CD14-positive monocyte (primary cell): ENCODE results near the gene PSMB1. TPM values are rescaled to one million over a fixed set of nuclear protein-coding genes. Genes with fewer than 3 reads are reported as not detected.

Source experiments
- DNase-seq, 3 donors: peaks; one replicate each; pipeline ENCODE4 v3.0.0-alpha.2; 2011 to 2022
- H2AFZ ChIP-seq: 2 replicates; pipeline ENCODE4 v1.6.0; 2012; ENCODE audit warnings: mild to moderate bottlenecking, low read depth, low read length, inconsistent platforms; ENCODE audit not compliant: insufficient read depth, poor library complexity, severe bottlenecking
- H3K27ac ChIP-seq, 2 donors: 1 replicate in 1 of 2; 2 replicates in 1 of 2; pipeline ENCODE4 v1.5.1; 2012 to 2013; ENCODE audit warnings: low read length in 2 of 2, control low read depth in 1 of 2, inconsistent platforms in 1 of 2, low read depth in 1 of 2, mild to moderate bottlenecking in 1 of 2
- H3K27me3 ChIP-seq, 2 donors: one replicate each; pipeline versions ENCODE4 v1.6.0 to v1.6.1; 2011 to 2013; ENCODE audit warnings: low read length in 2 of 2; ENCODE audit not compliant: control insufficient read depth in 2 of 2, insufficient read depth in 2 of 2
- H3K36me3 ChIP-seq, 2 donors: replicated peaks in 1 of 2; 1 replicate in 1 of 2; 2 replicates in 1 of 2; pipeline versions ENCODE4 v1.5.1 to v1.6.1; 2012 to 2013; ENCODE audit warnings: low read length in 2 of 2, control low read depth in 1 of 2, inconsistent platforms in 1 of 2, mild to moderate bottlenecking in 1 of 2; ENCODE audit not compliant: insufficient read depth in 2 of 2, control insufficient read depth in 1 of 2
- H3K4me1 ChIP-seq, 2 donors: 1 replicate in 1 of 2; 2 replicates in 1 of 2; pipeline versions ENCODE4 v1.5.1 to v1.6.1; 2012 to 2013; ENCODE audit warnings: low read length in 2 of 2, control low read depth in 1 of 2, inconsistent platforms in 1 of 2, mild to moderate bottlenecking in 1 of 2, moderate library complexity in 1 of 2; ENCODE audit not compliant: insufficient read depth in 2 of 2, control insufficient read depth in 1 of 2
- H3K4me2 ChIP-seq: replicated peaks from 2 replicates; pipeline ENCODE3; 2012; ENCODE audit warnings: low read length, moderate library complexity, mild to moderate bottlenecking; ENCODE audit not compliant: poor library complexity, severe bottlenecking; ENCODE audit errors: extremely low read depth
- H3K4me3 ChIP-seq, 3 experiments: fragments of 200-600 bp in 1 of 3; sonication (generic) in 1 of 3; replicated peaks in 1 of 3; 1 replicate in 2 of 3; 2 replicates in 1 of 3; pipeline ENCODE4 v1.5.1; 2011 to 2013; ENCODE audit warnings: low read length in 3 of 3, mild to moderate bottlenecking in 3 of 3, control low read depth in 2 of 3, low read depth in 2 of 3, inconsistent platforms in 1 of 3, moderate library complexity in 1 of 3
- H3K79me2 ChIP-seq: 2 replicates; pipeline ENCODE4 v1.6.0; 2012; ENCODE audit warnings: mild to moderate bottlenecking, control low read depth, inconsistent platforms, low read length, moderate library complexity; ENCODE audit not compliant: insufficient read depth
- H3K9ac ChIP-seq: 2 replicates; pipeline ENCODE4 v1.6.0; 2017; ENCODE audit warnings: low read length, mild to moderate bottlenecking; ENCODE audit not compliant: insufficient read depth, poor library complexity, severe bottlenecking
- H3K9me3 ChIP-seq, 2 donors: replicated peaks in 1 of 2; 1 replicate in 1 of 2; 2 replicates in 1 of 2; pipeline versions ENCODE4 v1.5.1 to v1.6.1; 2012 to 2013; ENCODE audit warnings: low read length in 2 of 2, control low read depth in 1 of 2; ENCODE audit not compliant: control insufficient read depth in 1 of 2, insufficient read depth in 1 of 2
- H4K20me1 ChIP-seq: 2 replicates; pipeline ENCODE4 v1.6.0; 2012; ENCODE audit warnings: mild to moderate bottlenecking, low read length, control low read depth, moderate library complexity; ENCODE audit not compliant: insufficient read depth
- H3K27ac Mint-ChIP-seq, 7 donors: one replicate each; pipeline ENCODE4 v1.8.0; 2020; ENCODE audit warnings: mild to moderate bottlenecking in 7 of 7, mixed read lengths in 7 of 7, moderate library complexity in 6 of 7, inconsistent platforms in 2 of 7
- H3K27me3 Mint-ChIP-seq, 3 donors: one replicate each; pipeline ENCODE4 v1.8.0; 2021 to 2022; ENCODE audit warnings: low read depth in 3 of 3, mild to moderate bottlenecking in 3 of 3, mixed read lengths in 3 of 3, moderate library complexity in 3 of 3, inconsistent platforms in 1 of 3
- H3K36me3 Mint-ChIP-seq, 2 donors: one replicate each; pipeline ENCODE4 v1.8.0; 2020; ENCODE audit warnings: mixed read lengths in 2 of 2, inconsistent platforms in 1 of 2, mild to moderate bottlenecking in 1 of 2
- H3K4me1 Mint-ChIP-seq: one replicate; pipeline ENCODE4 v1.8.0; 2020; ENCODE audit warnings: mild to moderate bottlenecking, mixed read lengths
- H3K4me3 Mint-ChIP-seq, 2 donors: one replicate each; pipeline ENCODE4 v1.8.0; 2020; ENCODE audit warnings: mild to moderate bottlenecking in 2 of 2, mixed read lengths in 2 of 2, moderate library complexity in 1 of 2
- H3K9me3 Mint-ChIP-seq, 7 donors: one replicate each; pipeline ENCODE4 v1.8.0; 2020 to 2022; ENCODE audit warnings: mixed read lengths in 7 of 7, mild to moderate bottlenecking in 6 of 7, moderate library complexity in 6 of 7, inconsistent platforms in 2 of 7
- WGBS: methylation state at CpG from one replicate; pipeline ENCODE4 v1.1.5; 2013; ENCODE audit warnings: missing lambda C conversion rate; ENCODE audit not compliant: insufficient coverage; 5-methylcytosine and 5-hydroxymethylcytosine counted together
- intact Hi-C, 2 donors: fragments of 100-400 bp; cut with micrococcal nuclease; formaldehyde crosslinking; loops; one replicate each; pipeline versions ENCODE4 v1.15.0 to v1.15.1; 2023
- polyA plus RNA-seq, 3 donors: library from polyadenylated mRNA; depleted of rRNA in 1 of 3; unstranded in 2 of 3; stranded (reverse) in 1 of 3; fragments of 300-500 nt in 2 of 3; fragments of >200 nt in 1 of 3; fragmentation: Illumina TruSeq in 2 of 3; gene quantifications; 1 replicate in 2 of 3; 2 replicates in 1 of 3; pipeline ENCODE4 v1.2.3, GENCODE V29; 2012 to 2021
- TF ChIP-seq, protein P1 (sequence below): fragments of 200-600 bp; IDR thresholded peaks from one replicate; pipeline ENCODE4 v1.8.0; 2022; ENCODE audit warnings: antibody characterized with exemption, mild to moderate bottlenecking

PSMB1 gene
- polyA plus RNA-seq, 3 donors = 172 to 647 (median 558) TPM

GRCh38 chr6:170523256-170524171 is 29.6 kb downstream of the PSMB1 start:
- Histone ChIP-seq H3K79me2 (no peaks in the 10 kb centered on the region), H3K9ac (no peak overlapping the region), H3K27me3 (no peaks in the 10 kb centered on the region), H3K4me2 (no peak overlapping the region), H3K4me3 (no peak overlapping the region), H2AFZ (no peak overlapping the region), H3K9me3 (no peaks in the 10 kb centered on the region), H3K36me3 (no peaks in the 10 kb centered on the region), H3K4me1 (no peaks in the 10 kb centered on the region), H3K27ac (no peak overlapping the region), H4K20me1 (no peaks in the 10 kb centered on the region)
- 40% methylated on average over 3 of the region's 9 CpGs for WGBS
- Mint-ChIP-seq H3K4me1 (no peaks in the 10 kb centered on the region), H3K36me3 (no peaks in the 10 kb centered on the region), H3K27ac (no peak overlapping the region), H3K27me3 (peaks cover 4 to 15% (median 5%) of the 10 kb centered on the region in 3 donors), H3K9me3 (no peaks in the 10 kb centered on the region), H3K4me3 (no peak overlapping the region)
- TF ChIP-seq, protein P1, sequence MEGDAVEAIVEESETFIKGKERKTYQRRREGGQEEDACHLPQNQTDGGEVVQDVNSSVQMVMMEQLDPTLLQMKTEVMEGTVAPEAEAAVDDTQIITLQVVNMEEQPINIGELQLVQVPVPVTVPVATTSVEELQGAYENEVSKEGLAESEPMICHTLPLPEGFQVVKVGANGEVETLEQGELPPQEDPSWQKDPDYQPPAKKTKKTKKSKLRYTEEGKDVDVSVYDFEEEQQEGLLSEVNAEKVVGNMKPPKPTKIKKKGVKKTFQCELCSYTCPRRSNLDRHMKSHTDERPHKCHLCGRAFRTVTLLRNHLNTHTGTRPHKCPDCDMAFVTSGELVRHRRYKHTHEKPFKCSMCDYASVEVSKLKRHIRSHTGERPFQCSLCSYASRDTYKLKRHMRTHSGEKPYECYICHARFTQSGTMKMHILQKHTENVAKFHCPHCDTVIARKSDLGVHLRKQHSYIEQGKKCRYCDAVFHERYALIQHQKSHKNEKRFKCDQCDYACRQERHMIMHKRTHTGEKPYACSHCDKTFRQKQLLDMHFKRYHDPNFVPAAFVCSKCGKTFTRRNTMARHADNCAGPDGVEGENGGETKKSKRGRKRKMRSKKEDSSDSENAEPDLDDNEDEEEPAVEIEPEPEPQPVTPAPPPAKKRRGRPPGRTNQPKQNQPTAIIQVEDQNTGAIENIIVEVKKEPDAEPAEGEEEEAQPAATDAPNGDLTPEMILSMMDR = no peak
- DNase-seq = no peak
- intact Hi-C loops = loop anchor here in 1 of 2 donors (10.0 kb wide), 2 partner anchors 1569 to 1629 kb away; no protein-coding TSS in a partner anchor

DNA sequence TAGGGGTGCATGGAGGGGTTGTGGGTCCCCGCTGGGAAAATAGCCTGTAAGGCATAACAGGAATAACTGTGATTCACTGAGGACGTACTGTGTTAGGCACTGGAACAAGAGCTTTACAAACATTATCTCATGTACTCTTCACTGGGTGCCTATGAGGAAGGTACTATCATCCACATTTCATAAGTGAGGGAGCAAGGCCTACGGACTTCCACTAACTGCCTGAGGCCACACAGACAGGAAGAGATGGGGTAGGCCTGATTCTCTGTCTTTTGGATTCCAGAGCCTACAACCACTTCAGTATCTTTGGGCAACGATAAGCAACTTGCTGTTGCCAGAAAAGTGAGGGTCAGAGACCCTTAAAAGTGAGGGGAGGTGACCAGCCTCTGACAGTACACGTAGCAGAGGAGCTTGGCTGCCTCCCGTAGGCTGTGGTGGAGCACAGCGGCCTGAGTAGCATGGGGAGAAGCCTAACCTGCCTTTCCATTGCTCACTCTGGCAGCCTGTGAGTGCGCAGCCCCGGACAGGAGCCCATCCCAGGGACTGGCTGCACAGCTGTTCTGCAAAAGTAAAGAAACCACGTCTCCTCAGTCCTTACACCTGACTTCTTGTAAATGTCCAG is 30.4 kb downstream of the PSMB1 start:
- no peak for DNase-seq
- Histone ChIP-seq H3K27ac (no peak overlapping the region), H3K9me3 (no peaks in the 10 kb centered on the region), H2AFZ (no peak overlapping the region), H3K79me2 (no peaks in the 10 kb centered on the region), H3K4me1 (no peaks in the 10 kb centered on the region), H3K9ac (no peak overlapping the region), H3K27me3 (no peaks in the 10 kb centered on the region), H4K20me1 (no peaks in the 10 kb centered on the region), H3K36me3 (no peaks in the 10 kb centered on the region), H3K4me3 (no peak overlapping the region), H3K4me2 (no peak overlapping the region)
- Mint-ChIP-seq H3K4me1 (no peaks in the 10 kb centered on the region), H3K9me3 (no peaks in the 10 kb centered on the region), H3K27ac (no peak overlapping the region), H3K27me3 (peaks cover 5 to 15% (median 5%) of the 10 kb centered on the region in 3 donors), H3K4me3 (no peak overlapping the region), H3K36me3 (no peaks in the 10 kb centered on the region)
- 82% methylated on average over 6 of the region's 10 CpGs for WGBS
- TF ChIP-seq, protein P1 = no peak
- intact Hi-C loops = loop anchor here in 1 of 2 donors (10.0 kb wide), 2 partner anchors 1568 to 1628 kb away; no protein-coding TSS in a partner anchor
